ENCODE results near the gene EFNB1.

Gene EFNB1

DNA sequence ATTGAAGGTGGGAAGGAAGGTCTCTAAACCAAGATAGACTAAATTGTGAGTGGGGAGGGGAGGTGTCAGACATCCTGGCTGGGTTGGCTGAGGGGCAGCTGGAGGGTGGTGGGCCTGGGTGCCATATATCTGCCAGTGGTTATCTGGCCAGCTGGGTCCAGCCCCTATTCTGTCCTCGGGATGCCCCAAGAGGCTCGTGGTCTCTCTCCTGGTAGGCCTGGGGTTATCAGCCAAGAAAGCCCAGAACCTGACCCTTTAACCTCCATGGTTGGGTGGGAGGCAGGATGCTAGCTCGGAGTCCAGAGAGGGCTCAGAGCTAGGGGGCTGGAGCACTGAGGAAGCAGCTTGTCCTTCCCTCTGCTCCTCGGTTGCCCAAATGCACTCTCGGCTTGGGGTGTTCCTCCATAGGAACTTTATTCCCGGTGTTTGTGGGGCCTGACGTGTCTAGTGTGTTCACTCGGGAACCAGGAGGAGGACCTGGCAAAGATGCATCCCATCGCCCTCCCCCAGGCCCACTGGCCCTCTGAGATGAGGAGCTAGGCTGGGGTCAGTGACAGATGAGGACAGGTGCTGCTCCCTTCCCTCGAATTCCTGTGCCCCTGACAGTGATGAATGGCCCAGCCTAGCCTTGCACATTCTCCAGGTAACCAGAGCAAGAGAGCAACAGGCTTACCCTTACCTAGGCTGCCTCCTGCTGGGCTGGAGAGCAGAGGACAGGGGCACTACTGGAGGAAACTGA, 5.2 kb upstream of the EFNB1 start:
- Histone ChIP-seq H3K79me2 (ENCODE audit: insufficient read depth, low read length) (no peaks in the 10 kb centered on the region), H4K20me1 (ENCODE audit: insufficient read depth, low read length) (no peaks in the 10 kb centered on the region), H3K27ac (ENCODE audit: low read length) (no peak overlapping the region), H3K4me1 (ENCODE audit: insufficient read depth, low read length) (peaks cover 10% of the 10 kb centered on the region), H2AFZ (ENCODE audit: low read depth, low read length) (no peak overlapping the region), H3K4me3 (ENCODE audit: low read depth in 1 of 2, low read length in 2 of 2) (no peak overlapping the region), H3K27me3 (ENCODE audit: insufficient read depth, low read length, poor library complexity) (no peaks in the 10 kb centered on the region), H3K4me2 (ENCODE audit: insufficient read depth, low read length) (no peak overlapping the region), H3K9me3 (ENCODE audit: insufficient read depth, low read length, severe bottlenecking) (no peaks in the 10 kb centered on the region), H3K9ac (ENCODE audit: low read depth, low read length) (no peak overlapping the region), H3K36me3 (ENCODE audit: insufficient read depth, low read length) (no peaks in the 10 kb centered on the region)
- no peak for TF ChIP-seq EZH2 (IDR thresholded peaks at IDR 0.05; ENCODE audit: borderline replicate concordance, low read depth, low read length, severe bottlenecking)
- TF ChIP-seq, protein P1, sequence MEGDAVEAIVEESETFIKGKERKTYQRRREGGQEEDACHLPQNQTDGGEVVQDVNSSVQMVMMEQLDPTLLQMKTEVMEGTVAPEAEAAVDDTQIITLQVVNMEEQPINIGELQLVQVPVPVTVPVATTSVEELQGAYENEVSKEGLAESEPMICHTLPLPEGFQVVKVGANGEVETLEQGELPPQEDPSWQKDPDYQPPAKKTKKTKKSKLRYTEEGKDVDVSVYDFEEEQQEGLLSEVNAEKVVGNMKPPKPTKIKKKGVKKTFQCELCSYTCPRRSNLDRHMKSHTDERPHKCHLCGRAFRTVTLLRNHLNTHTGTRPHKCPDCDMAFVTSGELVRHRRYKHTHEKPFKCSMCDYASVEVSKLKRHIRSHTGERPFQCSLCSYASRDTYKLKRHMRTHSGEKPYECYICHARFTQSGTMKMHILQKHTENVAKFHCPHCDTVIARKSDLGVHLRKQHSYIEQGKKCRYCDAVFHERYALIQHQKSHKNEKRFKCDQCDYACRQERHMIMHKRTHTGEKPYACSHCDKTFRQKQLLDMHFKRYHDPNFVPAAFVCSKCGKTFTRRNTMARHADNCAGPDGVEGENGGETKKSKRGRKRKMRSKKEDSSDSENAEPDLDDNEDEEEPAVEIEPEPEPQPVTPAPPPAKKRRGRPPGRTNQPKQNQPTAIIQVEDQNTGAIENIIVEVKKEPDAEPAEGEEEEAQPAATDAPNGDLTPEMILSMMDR (IDR thresholded peaks at IDR 0.05; ENCODE audit: borderline replicate concordance, extremely low read depth, low read length, poor library complexity, severe bottlenecking), result peak; percentile 24
- ATAC-seq (ENCODE audit: insufficient read depth, low read depth) (no peak), DNase-seq (no peak)

DNA sequence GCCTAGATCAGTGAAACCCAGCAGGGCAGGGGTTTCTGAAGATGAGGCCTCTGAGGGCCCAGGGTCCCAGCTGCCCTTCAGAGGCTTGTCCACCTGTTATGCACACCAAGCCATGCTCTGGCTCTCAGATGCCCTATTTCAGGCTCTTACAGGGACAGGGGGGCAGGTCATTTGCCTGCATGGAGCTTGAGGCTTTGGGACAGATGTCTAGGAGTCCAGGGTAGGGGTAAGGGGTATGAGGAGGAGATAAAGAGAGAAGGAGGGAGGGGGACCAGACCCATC, 4.7 kb upstream of the EFNB1 start:
- no peak overlapping the region for H3K4me2 ChIP-seq (ENCODE audit: insufficient read depth, low read length)
- peaks cover 10% of the 10 kb centered on the region for H3K4me1 ChIP-seq (ENCODE audit: insufficient read depth, low read length)
- TF ChIP-seq EZH2 (IDR thresholded peaks at IDR 0.05; ENCODE audit: borderline replicate concordance, low read depth, low read length, severe bottlenecking), result no peak
- TF ChIP-seq, protein P1 (IDR thresholded peaks at IDR 0.05; ENCODE audit: borderline replicate concordance, extremely low read depth, low read length, poor library complexity, severe bottlenecking), result no peak
- no peak for ATAC-seq (ENCODE audit: insufficient read depth, low read depth)
- DNase-seq, result no peak
- H3K27me3 ChIP-seq (ENCODE audit: insufficient read depth, low read length, poor library complexity), result no peaks in the 10 kb centered on the region
- peaks cover under 1% of the 10 kb centered on the region; the same call in 1 of the 2 replicates for H3K79me2 ChIP-seq (ENCODE audit: insufficient read depth, low read length)
- H3K36me3 ChIP-seq (ENCODE audit: insufficient read depth, low read length), result no peaks in the 10 kb centered on the region
- H3K4me3 ChIP-seq (ENCODE audit: low read depth in 1 of 2, low read length in 2 of 2), result no peak overlapping the region
- no peaks in the 10 kb centered on the region for H4K20me1 ChIP-seq (ENCODE audit: insufficient read depth, low read length)
- H3K9me3 ChIP-seq (ENCODE audit: insufficient read depth, low read length, severe bottlenecking), result no peaks in the 10 kb centered on the region
- no peak overlapping the region for H3K27ac ChIP-seq (ENCODE audit: low read length)
- no peak overlapping the region for H2AFZ ChIP-seq (ENCODE audit: low read depth, low read length)
- no peak overlapping the region for H3K9ac ChIP-seq (ENCODE audit: low read depth, low read length)

DNA sequence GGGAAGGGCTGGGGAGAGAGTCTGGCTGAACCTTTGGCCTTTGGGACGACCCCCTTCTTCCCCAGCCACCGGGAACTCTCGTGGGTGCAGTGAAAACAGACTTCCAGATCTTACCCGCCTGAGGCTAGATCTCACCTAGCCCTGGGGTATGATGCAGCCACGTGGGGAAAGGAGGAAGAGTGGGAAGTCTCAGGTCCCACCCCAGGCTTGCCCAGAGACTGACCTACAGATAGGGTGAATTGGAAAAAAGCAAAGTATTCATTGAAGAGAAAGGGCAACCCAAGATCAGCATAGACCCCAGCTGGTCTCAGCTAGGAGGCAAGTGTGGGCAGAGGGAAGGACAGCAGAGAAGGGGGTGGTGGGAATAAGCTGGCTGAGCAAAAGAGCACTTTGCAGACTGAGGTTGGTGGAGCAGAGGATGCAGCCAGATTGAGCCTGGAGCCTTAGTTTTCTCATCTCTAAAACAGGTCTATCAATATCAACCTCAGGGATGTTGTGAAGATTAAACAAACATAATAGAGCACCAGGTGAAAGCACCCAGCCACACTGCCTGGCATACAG, 4.2 kb upstream of the EFNB1 start:
- H3K27me3 ChIP-seq (ENCODE audit: insufficient read depth, low read length, poor library complexity), result no peaks in the 10 kb centered on the region
- H3K36me3 ChIP-seq (ENCODE audit: insufficient read depth, low read length), result no peaks in the 10 kb centered on the region
- ATAC-seq (ENCODE audit: insufficient read depth, low read depth) (no peak), DNase-seq (no peak)
- peaks cover 16% of the 10 kb centered on the region for H3K4me1 ChIP-seq (ENCODE audit: insufficient read depth, low read length)
- TF ChIP-seq EZH2 (IDR thresholded peaks at IDR 0.05; ENCODE audit: borderline replicate concordance, low read depth, low read length, severe bottlenecking), result no peak
- TF ChIP-seq, protein P1 (IDR thresholded peaks at IDR 0.05; ENCODE audit: borderline replicate concordance, extremely low read depth, low read length, poor library complexity, severe bottlenecking), result no peak
- no peak overlapping the region for H2AFZ ChIP-seq (ENCODE audit: low read depth, low read length)
- H3K4me2 ChIP-seq (ENCODE audit: insufficient read depth, low read length), result no peak overlapping the region
- no peak overlapping the region for H3K27ac ChIP-seq (ENCODE audit: low read length)
- H3K79me2 ChIP-seq (ENCODE audit: insufficient read depth, low read length), result peaks cover 7% of the 10 kb centered on the region
- no peaks in the 10 kb centered on the region for H4K20me1 ChIP-seq (ENCODE audit: insufficient read depth, low read length)
- no peaks in the 10 kb centered on the region for H3K9me3 ChIP-seq (ENCODE audit: insufficient read depth, low read length, severe bottlenecking)
- no peak overlapping the region for H3K9ac ChIP-seq (ENCODE audit: low read depth, low read length)
- no peak overlapping the region for H3K4me3 ChIP-seq (ENCODE audit: low read depth in 1 of 2, low read length in 2 of 2)
